GM18505 (cell line): ENCODE results near the gene MEIS2.

Experiments used
- ATAC-seq: cut with Tn5 transposase; IDR thresholded peaks from one replicate; pipeline ENCODE4 v1.9.1; 2021; ENCODE audit not compliant: unreplicated experiment
- POLR2A ChIP-seq: IDR thresholded peaks from 4 replicates; pipeline ENCODE4 v1.6.1; 2011; ENCODE audit warnings: borderline replicate concordance; ENCODE audit not compliant: insufficient read depth, insufficient read length; ENCODE audit errors: extremely low read depth

MEIS2 gene

DNA sequence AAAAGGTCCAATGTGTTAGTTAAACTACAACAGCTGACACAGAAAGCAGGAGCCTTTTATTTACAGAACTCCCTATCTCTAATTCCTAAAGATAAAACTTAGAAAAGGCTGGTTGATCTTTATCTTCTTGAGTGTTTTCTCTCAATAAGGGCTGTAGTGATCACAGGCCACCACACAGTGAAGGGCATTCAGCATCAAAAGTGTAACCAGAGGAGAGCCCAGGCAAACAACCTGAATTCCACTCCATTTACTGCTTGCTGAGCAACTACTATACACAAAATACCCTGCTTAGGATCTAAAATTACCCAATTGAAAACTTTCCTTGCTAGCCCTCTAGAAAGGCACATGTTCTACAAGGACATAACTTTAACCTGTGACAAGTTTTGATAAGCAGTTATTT lies 122.7 kb downstream of the MEIS2 start:
- no peak for TF ChIP-seq POLR2A
- no peak for ATAC-seq

DNA sequence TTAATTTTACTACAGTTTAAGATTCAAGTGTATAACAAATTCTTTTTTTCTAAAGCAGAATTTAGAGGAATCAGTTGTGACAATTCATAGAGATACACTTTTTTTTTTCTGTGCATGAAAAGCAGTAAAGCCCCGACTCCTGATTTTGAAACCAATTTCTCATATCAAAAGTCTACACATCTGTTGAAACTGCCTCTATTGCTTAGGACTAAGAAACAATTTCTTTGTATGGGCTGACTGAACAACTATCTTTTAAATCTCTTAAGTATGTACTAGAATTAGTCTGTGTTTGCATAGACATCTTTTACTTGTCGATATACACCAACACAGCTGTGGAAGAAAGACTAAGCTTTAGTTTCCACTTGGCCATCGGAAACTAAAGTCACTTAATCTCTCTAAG lies 127.6 kb downstream of the MEIS2 start:
- no peak for TF ChIP-seq POLR2A

DNA sequence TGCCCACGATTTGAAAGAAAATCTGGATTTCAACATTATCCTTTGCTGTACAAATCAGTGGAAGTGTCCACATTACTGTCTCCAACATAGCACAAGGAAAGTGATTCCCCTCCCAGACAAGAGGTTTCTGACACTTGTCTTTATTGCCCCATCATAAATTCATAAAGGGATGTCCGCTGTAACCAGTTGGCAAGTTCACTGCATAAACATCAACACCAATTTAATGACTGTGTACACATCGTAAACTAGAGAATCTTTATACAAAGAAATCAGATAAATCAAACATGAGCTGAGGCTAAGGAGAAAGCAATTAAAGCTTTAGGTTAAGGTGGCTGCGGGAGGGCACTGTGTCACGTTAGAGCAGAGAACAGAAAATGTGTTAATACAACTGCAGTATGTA lies 129.8 kb downstream of the MEIS2 start:
- no peak for ATAC-seq

More for the DNA sequence above, 127.6 kb downstream of the MEIS2 start:
- no peak for ATAC-seq

DNA sequence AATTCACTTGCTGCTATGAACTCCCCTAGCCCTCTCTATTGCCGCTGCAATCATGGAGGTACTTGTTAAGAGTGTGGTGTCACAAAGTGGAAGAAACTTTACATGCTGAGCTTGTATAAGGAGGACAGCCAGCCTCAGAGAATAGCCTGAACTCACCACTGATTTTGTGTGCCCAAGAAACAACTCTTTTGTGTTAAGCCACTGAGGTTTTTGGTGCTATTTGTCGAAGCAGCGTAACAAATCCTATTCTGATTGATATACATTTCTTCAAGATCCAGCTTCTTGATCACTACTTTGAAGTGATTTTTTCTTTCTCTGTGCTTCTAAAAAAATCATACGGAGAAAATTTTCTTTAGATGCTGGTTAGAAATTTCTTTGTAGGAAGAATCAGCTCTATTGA lies 132.4 kb downstream of the MEIS2 start:
- no peak for TF ChIP-seq POLR2A
- ATAC-seq = no peak

More for the DNA sequence above, 129.8 kb downstream of the MEIS2 start:
- no peak for TF ChIP-seq POLR2A

DNA sequence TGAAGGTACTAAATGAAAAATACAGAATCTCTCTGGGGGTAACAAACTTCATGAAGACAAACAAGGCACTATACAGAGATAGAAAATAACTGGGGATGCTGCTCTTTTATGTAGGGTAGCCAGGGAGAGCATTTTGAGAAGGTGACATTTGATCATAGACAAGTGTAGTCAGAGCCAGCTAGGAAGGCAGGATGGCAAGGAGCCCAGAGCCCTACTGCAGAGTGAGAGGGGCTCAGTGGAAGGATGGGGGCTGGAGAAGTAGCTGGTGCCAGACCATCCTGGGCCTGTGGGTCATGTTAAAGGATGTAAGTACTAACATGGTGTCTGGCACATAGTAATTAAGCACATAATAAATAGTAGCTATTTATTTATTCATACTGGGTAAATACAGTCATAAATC lies 133.6 kb downstream of the MEIS2 start:
- no peak for TF ChIP-seq POLR2A
- no peak for ATAC-seq

DNA sequence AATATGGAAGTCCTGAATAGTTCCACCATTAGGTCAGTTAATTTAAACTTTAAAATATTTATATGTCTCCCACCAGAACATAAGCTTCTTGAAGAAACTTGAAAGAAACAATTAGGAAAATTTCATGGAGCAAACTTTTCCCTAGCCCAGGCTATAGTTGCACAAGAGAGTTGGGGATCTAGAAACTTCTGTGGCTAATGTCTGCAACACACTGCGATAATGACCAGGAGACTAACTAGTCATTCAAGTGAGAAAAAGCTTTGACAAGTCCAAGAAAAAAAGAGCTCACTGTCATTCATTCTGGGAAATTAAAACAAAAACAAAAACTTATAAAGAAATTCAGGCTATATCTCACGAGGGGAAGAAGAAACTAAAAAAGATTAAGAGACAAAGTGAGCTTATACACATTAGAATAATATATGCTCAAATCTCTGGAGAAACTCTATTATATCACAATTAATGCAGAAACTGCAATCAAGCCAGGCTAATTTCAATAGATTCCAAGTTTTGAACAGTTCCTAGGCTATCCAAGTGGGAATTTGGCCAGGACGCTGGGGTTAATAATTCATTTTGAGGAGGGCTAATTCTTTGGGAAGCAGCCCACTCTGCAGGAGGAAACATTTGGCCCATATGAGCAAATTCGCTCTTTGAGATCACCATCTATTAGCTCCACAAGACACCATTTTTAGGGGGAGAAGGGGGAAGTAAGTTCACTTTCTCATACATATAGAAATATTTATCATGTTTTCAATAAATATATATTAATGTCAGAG lies 134.6 kb downstream of the MEIS2 start:
- TF ChIP-seq POLR2A = no peak
- ATAC-seq = no peak

DNA sequence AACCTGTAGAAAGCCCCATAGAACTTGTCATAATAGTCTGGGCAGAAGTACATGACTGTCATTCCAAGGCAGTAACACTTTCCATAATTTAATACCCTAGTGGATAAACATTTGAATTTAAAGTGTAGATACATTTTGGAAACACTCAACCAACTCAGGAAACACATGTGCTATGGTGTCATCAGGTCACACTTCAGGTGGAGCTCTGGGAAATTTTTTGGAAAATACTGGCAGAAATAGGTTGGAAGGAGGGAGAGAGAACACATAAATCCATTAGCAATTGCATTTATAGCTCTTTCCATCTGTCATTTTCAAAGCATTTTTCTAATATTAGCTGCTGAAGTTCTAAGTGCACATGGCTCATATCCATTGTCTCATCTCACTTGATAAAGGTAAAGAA lies 135.7 kb downstream of the MEIS2 start:
- no peak for ATAC-seq
- TF ChIP-seq POLR2A = no peak

DNA sequence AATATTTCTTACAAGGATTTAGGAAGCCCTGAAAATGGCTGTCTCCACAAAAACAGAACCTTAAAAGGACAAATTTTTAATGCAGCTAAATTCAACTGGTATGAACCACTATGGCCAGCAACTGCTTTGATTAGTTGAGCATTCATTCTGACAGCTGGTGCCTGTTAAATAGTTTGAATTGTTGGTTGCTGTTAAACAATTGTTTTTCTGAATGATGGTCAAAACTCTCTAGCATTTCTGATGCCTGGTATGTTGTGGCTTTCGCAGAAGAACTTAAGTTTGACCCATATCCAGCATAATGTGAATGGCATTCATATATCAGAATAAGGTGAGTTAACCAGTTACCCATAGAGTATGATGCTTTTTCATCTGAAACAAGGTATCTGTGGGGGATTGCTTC lies 138.4 kb downstream of the MEIS2 start:
- TF ChIP-seq POLR2A = no peak
- ATAC-seq = no peak

DNA sequence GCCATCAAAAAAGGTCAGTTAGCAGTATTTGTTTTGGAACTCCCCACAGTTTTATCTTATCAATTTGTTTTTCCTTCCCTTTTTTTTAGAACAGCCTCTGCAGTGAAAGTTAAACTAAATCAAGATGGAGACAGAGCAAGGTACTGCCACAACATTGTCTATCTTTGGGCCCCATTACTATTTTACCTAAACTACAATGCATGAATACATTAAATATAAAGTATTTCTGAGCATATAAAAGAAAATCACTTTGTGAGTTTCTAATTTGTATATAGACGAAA lies 139.5 kb downstream of the MEIS2 start:
- no peak for ATAC-seq
- TF ChIP-seq POLR2A = no peak

DNA sequence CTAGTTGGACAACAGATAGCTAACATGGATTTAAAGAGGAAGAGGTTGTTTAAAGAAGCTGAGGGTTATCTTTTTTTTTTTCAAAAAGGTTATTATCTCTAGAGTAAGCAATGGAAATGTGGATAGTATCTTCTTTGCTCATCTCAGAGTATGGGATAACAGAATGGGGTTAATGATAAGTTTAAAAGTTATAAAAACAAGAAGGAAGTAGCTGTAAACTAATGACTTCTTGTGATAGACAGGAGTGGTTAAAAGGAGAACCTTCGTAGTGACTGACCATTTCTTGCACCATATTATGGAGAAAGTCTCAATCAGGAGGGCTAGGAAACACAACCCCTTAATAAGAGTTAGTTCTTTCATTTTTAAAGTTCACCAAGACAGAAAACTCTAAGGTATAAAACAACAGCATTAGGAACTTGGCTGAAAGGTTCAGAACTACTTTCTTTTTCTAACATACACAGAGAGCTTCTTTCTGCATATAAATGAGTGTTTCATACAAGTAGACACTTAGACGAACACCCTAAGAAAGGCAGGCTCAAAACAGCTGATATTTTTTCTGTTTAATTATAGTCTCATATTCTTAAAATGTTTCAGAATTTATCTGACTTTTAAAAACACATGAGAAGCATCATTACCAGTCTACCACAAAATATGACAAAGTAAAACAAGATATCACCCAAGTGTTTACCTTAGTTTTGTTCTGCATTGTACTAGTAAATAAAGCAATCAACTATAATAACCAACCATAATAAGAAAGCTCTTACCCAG lies 140.0 kb downstream of the MEIS2 start:
- ATAC-seq = no peak
- TF ChIP-seq POLR2A = no peak

DNA sequence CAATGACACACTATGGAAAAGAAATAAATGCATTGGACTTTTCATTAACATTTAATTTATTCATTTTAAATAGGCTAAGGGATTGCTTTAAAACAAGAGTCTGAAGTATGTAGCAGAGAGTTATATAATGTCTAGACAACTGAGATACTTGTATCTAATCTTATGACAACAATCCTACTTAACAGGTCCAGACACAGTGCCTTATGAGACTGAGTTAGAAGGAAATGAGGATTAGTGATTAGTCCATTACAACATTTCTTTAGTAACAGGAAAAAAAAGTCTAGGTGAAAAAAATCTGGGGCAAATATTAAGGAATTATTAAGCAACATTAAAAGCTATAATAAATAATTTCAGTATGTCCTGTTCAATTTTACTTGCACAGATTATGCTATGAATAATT lies 140.6 kb downstream of the MEIS2 start:
- no peak for ATAC-seq
- no peak for TF ChIP-seq POLR2A

DNA sequence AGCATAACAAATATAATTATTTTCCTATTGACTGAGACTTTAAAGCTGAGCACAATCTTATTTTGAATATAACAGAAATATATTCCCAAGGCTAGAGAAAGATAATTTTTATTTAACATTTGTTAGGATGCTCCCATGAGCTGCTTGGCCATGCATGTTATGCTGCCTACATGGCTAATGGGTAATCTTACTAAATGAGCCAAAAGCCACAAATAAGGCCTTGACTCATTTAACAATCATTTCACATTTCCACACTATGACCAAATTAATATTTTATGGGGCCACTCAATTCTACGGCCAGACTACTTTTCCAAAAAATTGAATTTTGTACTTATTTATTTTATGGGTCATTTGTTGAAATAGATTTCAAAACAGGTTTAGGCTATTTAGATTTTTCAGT lies 141.7 kb downstream of the MEIS2 start:
- no peak for ATAC-seq
- TF ChIP-seq POLR2A = no peak

DNA sequence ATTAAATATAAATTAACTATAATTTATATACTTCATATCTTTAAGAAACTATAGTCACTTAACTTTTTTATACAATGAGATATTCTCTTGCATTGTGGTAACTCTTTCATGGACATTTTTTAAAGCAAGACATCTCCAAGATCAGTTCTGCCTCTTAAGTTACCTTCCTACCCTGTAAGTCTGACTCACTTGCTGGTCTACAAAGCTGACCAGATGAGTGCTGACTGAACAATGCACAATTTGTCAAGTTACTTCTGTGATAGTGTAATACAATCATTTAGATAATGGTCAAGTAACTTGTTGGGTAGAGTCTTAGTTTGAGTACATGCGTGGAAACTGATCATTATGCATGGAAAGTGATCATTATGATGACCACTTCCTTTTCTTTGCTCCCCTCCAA lies 145.9 kb downstream of the MEIS2 start:
- no peak for TF ChIP-seq POLR2A
- ATAC-seq = no peak

DNA sequence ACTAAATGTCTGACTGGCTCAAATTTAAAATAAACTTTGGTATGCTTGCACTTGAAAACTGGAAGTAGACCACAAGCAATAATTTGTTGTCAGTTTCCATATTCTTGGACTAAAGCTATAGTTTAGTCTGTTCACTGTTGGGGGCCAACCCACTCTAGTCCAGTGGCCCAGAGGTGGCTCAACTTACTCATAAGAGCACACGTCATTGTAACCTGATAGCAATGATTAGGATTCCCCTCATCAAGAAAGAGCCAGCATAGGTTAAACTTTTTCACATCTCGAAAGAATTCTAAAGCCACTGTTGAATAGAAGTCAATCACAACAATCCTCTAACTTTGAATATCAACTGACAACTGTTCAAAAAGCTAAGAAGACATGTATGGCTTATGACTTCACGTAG lies 147.0 kb downstream of the MEIS2 start:
- ATAC-seq = no peak

DNA sequence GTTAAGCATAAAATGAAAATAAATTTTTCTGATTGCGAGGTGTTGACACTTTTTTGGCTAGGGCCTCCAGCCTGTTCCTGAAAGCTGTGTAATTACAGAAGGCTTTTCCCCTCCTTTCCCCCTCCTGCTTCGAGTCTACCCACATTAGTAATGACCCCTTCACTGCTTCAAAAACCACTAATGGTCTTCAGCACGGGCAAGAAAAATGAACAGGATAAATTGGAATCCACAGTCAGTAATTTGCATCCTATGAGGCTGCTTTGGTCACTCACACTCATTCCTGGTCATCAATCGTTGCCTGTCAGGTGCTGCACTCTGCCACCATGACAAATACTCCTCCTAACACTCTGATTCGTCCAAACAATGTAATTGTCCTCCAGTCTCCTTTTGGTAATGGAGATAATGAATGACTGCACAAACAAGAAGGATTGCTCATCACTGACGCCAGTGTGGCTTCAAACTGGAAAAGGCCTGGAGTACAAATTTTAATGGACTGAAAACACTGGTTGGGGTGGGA lies 148.6 kb downstream of the MEIS2 start:
- TF ChIP-seq POLR2A = no peak
- ATAC-seq = no peak

More for the DNA sequence above, 147.0 kb downstream of the MEIS2 start:
- no peak for TF ChIP-seq POLR2A

DNA sequence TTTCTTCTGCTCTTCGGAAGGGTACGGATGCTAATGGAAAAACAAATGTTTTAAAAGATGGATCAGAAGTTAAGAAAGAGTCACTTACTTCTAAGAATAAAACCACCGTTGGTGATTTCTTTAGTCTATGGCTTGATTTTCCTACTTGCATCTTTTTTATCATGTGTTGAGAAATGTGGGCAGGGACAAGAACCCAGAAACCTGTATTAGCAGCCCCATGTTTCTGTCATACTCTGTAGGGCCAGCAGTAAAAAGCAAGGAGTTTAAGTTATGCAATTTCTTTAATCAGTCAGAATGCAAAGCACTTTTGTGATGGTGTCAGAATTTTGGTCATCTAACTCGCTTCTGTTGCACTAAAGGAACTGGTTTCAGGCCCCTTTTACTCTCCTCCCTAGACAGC lies 150.0 kb downstream of the MEIS2 start:
- ATAC-seq = no peak
- no peak for TF ChIP-seq POLR2A
